DMS79 (cell line): ENCODE measurements around the gene ATP1B1.

Source experiments
- DNase-seq: peaks from one replicate; lab custom pipeline; 2025; lab: John Stamatoyannopoulos, UW

Gene ATP1B1

GRCh38 chr1:169094897-169095569, 11.5 kb upstream of the ATP1B1 start:
- DNase-seq, result no peak

DNA sequence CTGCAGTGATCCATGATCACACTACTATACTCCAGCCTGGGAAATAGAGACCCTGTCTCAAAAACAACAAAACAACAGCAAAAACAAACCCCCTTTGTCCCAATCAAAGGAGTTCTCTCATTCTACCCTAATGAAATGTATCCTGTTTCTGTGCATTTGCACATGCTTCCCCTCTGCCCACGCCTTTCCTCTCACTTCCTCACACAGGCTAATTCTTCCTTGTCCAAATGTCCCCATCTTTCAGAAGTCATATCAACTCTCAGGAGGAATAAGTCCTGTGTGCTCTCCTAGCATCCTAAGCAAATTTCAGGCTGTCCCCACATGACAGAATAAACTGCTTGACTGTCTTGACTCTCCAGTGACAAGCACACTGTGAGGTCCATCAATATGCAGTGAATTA, 8.1 kb upstream of the ATP1B1 start:
- no peak for DNase-seq

DNA sequence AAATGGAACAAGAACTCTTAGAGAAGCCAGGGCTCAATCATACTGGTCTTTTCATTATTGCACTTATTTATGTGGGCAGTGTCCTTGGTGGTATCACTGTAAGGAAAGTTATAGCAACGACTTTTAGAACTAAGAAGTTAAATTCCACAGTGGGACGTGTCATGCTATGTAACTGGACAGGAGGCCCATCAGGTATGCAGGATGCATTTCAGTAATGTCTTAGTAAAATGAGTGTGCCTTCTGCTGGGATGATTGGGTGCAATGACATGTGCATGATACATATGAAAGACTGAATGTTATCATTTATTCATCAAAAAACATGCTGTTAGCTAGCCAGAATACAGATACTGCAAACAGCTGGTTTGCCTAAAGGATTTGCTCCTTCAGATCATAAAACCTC, 6.9 kb upstream of the ATP1B1 start:
- no peak for DNase-seq

GRCh38 chr1:169100208-169100607, 6.3 kb upstream of the ATP1B1 start:
- no peak for DNase-seq

GRCh38 chr1:169100651-169101088, 5.8 kb upstream of the ATP1B1 start:
- no peak for DNase-seq

GRCh38 chr1:169102567-169102966, 3.9 kb upstream of the ATP1B1 start:
- peak; percentile 44 for DNase-seq

DNA sequence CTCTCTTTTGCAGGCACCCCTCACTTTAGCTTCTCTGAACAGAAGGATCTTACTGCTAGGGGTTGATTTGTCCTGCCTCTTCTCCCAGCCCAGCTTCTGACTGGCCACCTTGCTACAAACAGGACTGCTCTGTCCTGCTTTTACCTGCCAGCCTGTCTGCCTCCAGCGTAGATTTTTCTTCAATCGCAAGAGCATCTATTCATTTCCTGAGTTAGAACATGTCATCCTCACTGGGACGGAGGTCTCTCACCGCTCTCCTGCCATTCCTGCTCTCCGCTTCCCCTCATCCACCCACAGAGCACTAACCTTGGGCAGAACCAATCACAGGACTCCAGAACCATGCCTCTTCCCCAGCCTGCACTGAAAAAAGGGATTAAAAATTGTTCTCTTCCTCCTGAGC, 3.5 kb upstream of the ATP1B1 start:
- no peak for DNase-seq

DNA sequence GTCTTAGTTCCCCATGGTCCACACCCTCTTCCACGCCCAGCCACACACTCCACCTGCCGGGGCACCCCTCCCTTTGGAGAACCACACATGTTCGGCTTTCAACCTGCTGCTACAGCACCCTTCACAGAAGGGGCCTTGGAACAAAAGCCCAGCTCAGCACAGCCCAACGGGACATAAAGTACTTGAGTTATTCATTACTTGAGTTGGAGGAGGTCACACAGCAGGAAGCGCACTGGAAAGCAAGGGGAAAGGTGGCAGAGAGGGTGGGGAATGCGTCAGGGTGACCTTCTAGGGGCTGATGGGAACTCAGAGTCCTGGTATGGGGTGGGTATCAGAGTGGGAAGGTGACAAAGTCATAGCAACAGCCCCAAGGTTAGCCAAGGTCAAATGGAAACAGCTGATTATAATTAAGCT, 3.0 kb upstream of the ATP1B1 start:
- peak; percentile 5 for DNase-seq

GRCh38 chr1:169105087-169105433, 1.4 kb upstream of the ATP1B1 start:
- no peak for DNase-seq

GRCh38 chr1:169105434-169106094, 926 bp upstream of the ATP1B1 start:
- DNase-seq, result peak; percentile 85

GRCh38 chr1:169106921-169107602, 572 bp downstream of the ATP1B1 start:
- peak; percentile 13 for DNase-seq

- DNase-seq, result no peak
Observed at GRCh38 chr1:169107603-169108208, 1.2 kb downstream of the ATP1B1 start.

DNA sequence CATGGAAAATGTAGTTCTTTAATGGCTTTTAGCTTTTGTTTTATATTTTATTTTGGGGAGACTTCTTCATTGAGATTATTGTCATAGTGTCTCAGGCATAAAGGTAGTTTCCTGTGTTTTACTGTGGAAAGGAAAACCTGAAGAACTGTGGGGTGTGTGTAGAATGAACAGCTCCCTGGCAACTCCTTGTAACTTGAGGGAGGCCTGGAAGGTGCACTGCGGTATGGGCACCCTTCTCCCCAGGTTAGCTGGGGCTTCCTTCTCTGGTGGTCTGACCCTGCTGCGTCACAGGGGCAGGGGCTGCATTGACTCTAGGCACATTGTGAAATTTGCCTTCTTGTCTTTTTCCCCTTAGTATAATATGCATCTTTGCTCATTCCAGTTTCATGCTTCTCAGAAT, 1.7 kb downstream of the ATP1B1 start:
- peak; percentile 7 for DNase-seq

DNA sequence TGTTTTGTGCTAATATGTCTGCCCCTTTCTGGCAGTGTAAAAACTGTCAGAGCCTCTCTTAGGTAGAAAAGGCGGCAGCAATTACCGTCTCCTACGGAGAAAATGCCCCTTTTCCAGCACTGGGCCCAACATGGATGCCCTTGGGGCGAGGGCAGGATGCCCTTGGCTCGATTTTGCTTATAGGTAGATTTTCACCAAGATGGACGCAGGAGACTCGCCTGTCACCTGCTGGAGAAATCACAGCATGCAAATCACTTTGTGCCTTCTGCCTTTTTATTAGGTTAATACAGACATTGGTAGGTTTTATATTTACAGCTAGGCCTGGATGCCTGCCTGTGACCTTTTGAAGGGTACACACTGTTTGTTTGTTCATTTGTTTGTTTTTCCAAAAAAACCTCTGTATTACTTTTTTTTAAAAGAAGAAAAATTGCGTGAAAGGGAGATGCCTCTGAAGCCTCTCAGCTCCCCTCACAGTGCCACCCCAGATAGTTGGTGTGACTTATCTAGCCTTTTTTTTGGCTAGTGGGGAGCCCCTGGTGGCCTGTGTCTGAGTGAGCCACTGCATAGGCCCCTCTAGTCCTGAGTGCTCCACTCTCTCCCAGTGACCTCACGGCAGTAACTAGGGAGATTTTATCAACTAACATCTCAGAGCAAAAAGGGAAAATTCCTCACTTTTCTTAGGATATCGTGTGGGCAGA, 2.5 kb downstream of the ATP1B1 start:
- peak; percentile 22 for DNase-seq

- DNase-seq, result peak; percentile 32
Observed at GRCh38 chr1:169109561-169110134, 3.2 kb downstream of the ATP1B1 start.

- no peak for DNase-seq
Observed at GRCh38 chr1:169110236-169110635, 3.7 kb downstream of the ATP1B1 start.

- DNase-seq, result no peak
Observed at GRCh38 chr1:169110689-169111447, 4.4 kb downstream of the ATP1B1 start.

DNA sequence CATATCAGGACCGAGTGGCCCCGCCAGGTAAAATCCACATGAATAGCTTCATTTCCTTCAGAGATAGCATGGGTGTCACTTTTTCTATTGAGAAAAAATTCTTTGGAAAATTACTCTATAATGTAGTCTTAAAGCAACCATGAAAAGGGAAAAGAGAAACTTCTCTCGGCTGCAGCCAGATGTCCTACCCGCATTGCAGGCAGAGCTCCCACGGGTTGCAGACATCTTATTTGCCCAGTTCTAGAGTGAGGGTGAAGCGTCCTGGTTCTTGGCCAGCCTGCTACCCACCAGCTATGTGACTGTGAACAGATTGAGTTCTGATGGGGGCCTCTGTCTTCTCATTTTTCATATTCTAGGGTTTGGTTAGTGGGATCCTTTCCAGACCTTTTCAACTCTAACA, 5.0 kb downstream of the ATP1B1 start:
- DNase-seq, result no peak

GRCh38 chr1:169112241-169112640, 5.8 kb downstream of the ATP1B1 start:
- no peak for DNase-seq

DNA sequence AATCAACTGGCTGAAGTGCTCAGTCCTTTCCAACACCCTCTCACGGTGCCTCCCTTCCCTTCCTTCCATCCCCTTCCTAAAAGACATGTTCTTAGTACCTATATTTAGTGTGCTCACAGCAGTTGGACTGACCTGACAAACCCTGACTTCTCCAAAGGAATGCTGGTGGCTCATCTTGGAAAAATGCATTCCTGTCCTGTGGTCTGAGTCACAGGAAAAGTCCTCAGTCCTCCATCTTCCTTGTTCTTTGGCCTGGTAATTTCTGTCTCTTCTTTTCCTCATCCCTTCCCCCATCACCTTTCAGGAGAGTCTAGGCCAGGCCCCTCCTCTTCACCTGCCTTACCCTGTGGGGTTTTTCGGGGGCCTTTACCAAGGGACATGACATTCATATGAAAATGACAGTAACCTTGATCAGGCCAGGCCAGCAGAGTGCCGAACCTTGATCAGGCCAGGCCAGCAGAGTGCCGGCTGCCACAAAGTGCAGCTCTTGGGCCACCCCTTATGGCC, 7.2 kb downstream of the ATP1B1 start:
- no peak for DNase-seq
